Psoas muscle (tissue), 8 donors: ENCODE measurements around the gene SIPA1L3. TPM values are rescaled to one million over a fixed set of nuclear protein-coding genes. Genes with fewer than 3 reads are reported as not detected.

Source experiments
- ATAC-seq, 4 donors: fragments of 200-7000 bp; cut with Tn5 transposase; one replicate each; pipeline ENCODE4 v1.9.1; 2020; ENCODE audit warnings: moderate library complexity in 3 of 4, mild to moderate bottlenecking in 2 of 4
- DNase-seq, 2 donors: peaks; one replicate each; pipeline ENCODE4 v3.0.0-alpha.2; 2020
- H3K27ac ChIP-seq: fragments of 200-600 bp; one replicate; pipeline ENCODE4 v1.8.0; 2022
- H3K27me3 ChIP-seq, 3 donors: fragments of 200-600 bp in 1 of 3; one replicate each; pipeline versions ENCODE4 v1.6.1 to v1.8.0; 2013 to 2022; ENCODE audit warnings: low read length in 2 of 3, mild to moderate bottlenecking in 2 of 3, moderate library complexity in 1 of 3; ENCODE audit not compliant: insufficient read depth in 3 of 3
- H3K36me3 ChIP-seq, 2 donors: fragments of 200-600 bp in 1 of 2; one replicate each; pipeline versions ENCODE4 v1.6.1 to v1.8.0; 2013 to 2022; ENCODE audit warnings: low read depth in 1 of 2, mild to moderate bottlenecking in 1 of 2, moderate library complexity in 1 of 2; ENCODE audit not compliant: insufficient read depth in 1 of 2
- H3K4me1 ChIP-seq: fragments of 200-600 bp; one replicate; pipeline ENCODE4 v1.8.0; 2022
- H3K4me3 ChIP-seq: fragments of 200-600 bp; one replicate; pipeline ENCODE4 v1.8.0; 2022; ENCODE audit warnings: mild to moderate bottlenecking
- H3K9me3 ChIP-seq: fragments of 200-600 bp; one replicate; pipeline ENCODE4 v1.8.0; 2022
- CTCF ChIP-seq: fragments of 200-600 bp; IDR thresholded peaks from one replicate; pipeline ENCODE4 v1.8.0; 2022; ENCODE audit warnings: antibody characterized with exemption
- WGBS, 3 donors: extraction: QIAGEN DNeasy Blood & Tissue Kit; methylation state at CpG; one replicate each; pipeline versions ENCODE4 v1.1.6 to v1.1.7; 2013; 5-methylcytosine and 5-hydroxymethylcytosine counted together
- intact Hi-C, 2 donors: fragments of 100-400 bp; cut with DNase I; formaldehyde crosslinking; loops; one replicate each; pipeline versions ENCODE4 v1.11.0 to v1.14.2; 2022
- polyA plus RNA-seq, 3 donors: library from polyadenylated mRNA; stranded (reverse); fragments of 200-250 nt; gene quantifications; one replicate each; pipeline ENCODE4 v1.2.3, GENCODE V29; 2013
- total RNA-seq, 4 donors: library from RNA; stranded (reverse); fragmentation: NEBNext Ultra II Directional in 2 of 4; extraction: Animal tissue kit (Norgen Biotek cat#: 25700) in 2 of 4; gene quantifications; one replicate each; pipeline versions ENCODE4 v1.2.1 to v1.2.4, GENCODE V29; 2021 to 2023
- donor health status: healthy with polysubstance abuse.
- donor health status: DM: no; HTN: no; CAD: no; lungs with moderate emphysema.
- donor health status: Bipolar disorder and iron deficiency.
- donor health status: healthy.
- donor health status: DM: yes; HTN: yes; CAD: no.
- donor health status: DM: no; HTN: no; CAD: no.
- donor health status: DM: no; HTN: no; CAD: no.
- donor health status: DM: yes; HTN: yes; CAD: no.

SIPA1L3 gene
- total and polyA plus RNA-seq, 7 donors: 2.9 to 28.2 (median 8.3) TPM

- WGBS, 3 donors: 91 to 97% (median 94%) methylated on average over 6 of the region's 6 CpGs
- no peaks in the 10 kb centered on the region for H3K27me3 ChIP-seq
- H3K36me3 ChIP-seq: no peaks in the 10 kb centered on the region
- no peak for ATAC-seq
- intact Hi-C loops: no loop called here
- H3K4me3 ChIP-seq: no peak overlapping the region
- H3K9me3 ChIP-seq: no peaks in the 10 kb centered on the region
- no peak for DNase-seq
- H3K27ac ChIP-seq: no peak overlapping the region
- H3K4me1 ChIP-seq: peaks cover 6% of the 10 kb centered on the region
- TF ChIP-seq CTCF: no peak
These were observed 41.4 kb downstream of the SIPA1L3 start for GRCh38 chr19:37948362-37948761.

GRCh38 chr19:37950471-37951175 lies 43.6 kb downstream of the SIPA1L3 start:
- no peak for ATAC-seq
- no peaks in the 10 kb centered on the region for H3K27me3 ChIP-seq
- H3K9me3 ChIP-seq: no peaks in the 10 kb centered on the region
- H3K36me3 ChIP-seq: no peaks in the 10 kb centered on the region
- 83 to 90% (median 88%) methylated on average over 25 of the region's 25 CpGs for WGBS, 3 donors
- TF ChIP-seq CTCF: no peak
- H3K4me1 ChIP-seq: peaks cover 6% of the 10 kb centered on the region
- no peak for DNase-seq
- no peak overlapping the region for H3K4me3 ChIP-seq
- intact Hi-C loops: no loop called here
- H3K27ac ChIP-seq: no peak overlapping the region

- no peak overlapping the region for H3K27ac ChIP-seq
- intact Hi-C loops: no loop called here
- peaks cover 6% of the 10 kb centered on the region for H3K4me1 ChIP-seq
- no peaks in the 10 kb centered on the region for H3K27me3 ChIP-seq
- DNase-seq (no peak), ATAC-seq (no peak)
- H3K36me3 ChIP-seq: no peaks in the 10 kb centered on the region
- no peak for TF ChIP-seq CTCF
- 76 to 83% (median 83%) methylated on average over 4 of the region's 4 CpGs for WGBS, 3 donors
- no peak overlapping the region for H3K4me3 ChIP-seq
- no peaks in the 10 kb centered on the region for H3K9me3 ChIP-seq
These were observed 44.8 kb downstream of the SIPA1L3 start for GRCh38 chr19:37951816-37952210.

GRCh38 chr19:37953171-37953917 lies 46.3 kb downstream of the SIPA1L3 start:
- Histone ChIP-seq H3K27me3 (no peaks in the 10 kb centered on the region), H3K9me3 (no peaks in the 10 kb centered on the region), H3K4me3 (no peak overlapping the region), H3K27ac (no peak overlapping the region), H3K4me1 (no peaks in the 10 kb centered on the region), H3K36me3 (no peaks in the 10 kb centered on the region)
- intact Hi-C loops: no loop called here
- no peak for TF ChIP-seq CTCF
- WGBS, 3 donors: 77 to 83% (median 81%) methylated on average over 11 of the region's 11 CpGs
- DNase-seq (no peak), ATAC-seq (no peak)
